WTC11 (cell line): ENCODE data around the gene UBE2D2. TPM values are rescaled to one million over a fixed set of nuclear protein-coding genes. Genes with fewer than 3 reads are reported as not detected.

Experiments
- ATAC-seq: fragments of 200-7000 bp; cut with Tn5 transposase; 2 replicates; pipeline ENCODE4 v1.10.0; 2021; ENCODE audit warnings: mild to moderate bottlenecking, moderate library complexity
- CTCF ChIA-PET: fragments of 300-600 bp; sonication (Branson Sonifier 250); formaldehyde crosslinking; loops from one replicate; lab custom pipeline; 2021; ENCODE audit warnings: antibody characterized with exemption; lab: Charles Lee
- POLR2A ChIA-PET: fragments of 350-600 bp; sonication (Branson Sonifier 250); formaldehyde crosslinking; loops from one replicate; lab custom pipeline; 2021; ENCODE audit warnings: antibody characterized with exemption; lab: Charles Lee
- DNase-seq: peaks from one replicate; pipeline ENCODE4 v3.0.0; 2021; ENCODE audit warnings: low spot score
- H3K27ac Mint-ChIP-seq: 2 replicates; pipeline ENCODE4 v1.8.0; 2021; ENCODE audit warnings: mixed read lengths
- H3K27me3 Mint-ChIP-seq: 2 replicates; pipeline ENCODE4 v1.8.0; 2021; ENCODE audit warnings: low read depth, mild to moderate bottlenecking, moderate library complexity, mixed read lengths
- H3K36me3 Mint-ChIP-seq: 2 replicates; pipeline ENCODE4 v1.8.0; 2021; ENCODE audit warnings: mixed read lengths
- H3K4me1 Mint-ChIP-seq: 2 replicates; pipeline ENCODE4 v1.8.0; 2022; ENCODE audit warnings: mixed read lengths
- H3K4me3 Mint-ChIP-seq: 2 replicates; pipeline ENCODE4 v1.8.0; 2021; ENCODE audit warnings: mild to moderate bottlenecking, moderate library complexity, mixed read lengths
- H3K9me3 Mint-ChIP-seq: 2 replicates; pipeline ENCODE4 v1.8.0; 2021; ENCODE audit warnings: mixed read lengths
- ELF4 ChIP-seq: sonication (generic); formaldehyde crosslinking; IDR thresholded peaks from 2 replicates; pipeline ENCODE4 v1.8.1; 2022; ENCODE audit warnings: low read depth, mild to moderate bottlenecking, moderate library complexity, missing genetic modification reagents
- EMX1 ChIP-seq: fragments of 250-450 bp; sonication (Bioruptor Pico); IDR thresholded peaks from 2 replicates; pipeline ENCODE4 v1.8.0; 2021; ENCODE audit warnings: mild to moderate bottlenecking
- GABPB1 ChIP-seq: sonication (generic); formaldehyde crosslinking; IDR thresholded peaks from 2 replicates; pipeline ENCODE4 v1.8.1; 2023; ENCODE audit warnings: mild to moderate bottlenecking, missing genetic modification reagents
- HMGXB4 ChIP-seq: sonication (generic); formaldehyde crosslinking; IDR thresholded peaks from 2 replicates; pipeline ENCODE4 v1.8.1; 2023; ENCODE audit warnings: mild to moderate bottlenecking, moderate library complexity, missing genetic modification reagents
- IRF2 ChIP-seq: sonication (generic); formaldehyde crosslinking; IDR thresholded peaks from 2 replicates; pipeline ENCODE4 v1.8.0; 2022; ENCODE audit warnings: low read depth, missing genetic modification reagents, borderline replicate concordance
- MAX ChIP-seq: sonication (generic); formaldehyde crosslinking; IDR thresholded peaks from 2 replicates; pipeline ENCODE4 v1.8.0; 2022; ENCODE audit warnings: mild to moderate bottlenecking, missing genetic modification reagents
- MYBL2 ChIP-seq: sonication (generic); formaldehyde crosslinking; IDR thresholded peaks from 2 replicates; pipeline ENCODE4 v1.8.1; 2023; ENCODE audit warnings: mild to moderate bottlenecking, moderate library complexity, missing genetic modification reagents
- NFYB ChIP-seq: sonication (generic); formaldehyde crosslinking; conservative IDR thresholded peaks from 2 replicates; pipeline ENCODE4 v1.8.0; 2022; ENCODE audit warnings: low read depth, missing genetic modification reagents
- PRRX2 ChIP-seq: fragments of 250-450 bp; sonication (Bioruptor Pico); IDR thresholded peaks from 2 replicates; pipeline ENCODE4 v1.8.0; 2021; ENCODE audit warnings: mild to moderate bottlenecking
- SOX15 ChIP-seq: fragments of 250-450 bp; sonication (Bioruptor Pico); IDR thresholded peaks from 2 replicates; pipeline ENCODE4 v1.9.0; 2021; ENCODE audit warnings: mild to moderate bottlenecking
- TCF7 ChIP-seq: sonication (generic); formaldehyde crosslinking; IDR thresholded peaks from 2 replicates; pipeline ENCODE4 v1.8.0; 2022; ENCODE audit warnings: mild to moderate bottlenecking, low read depth, missing genetic modification reagents, moderate library complexity
- TEAD4 ChIP-seq: sonication (generic); formaldehyde crosslinking; IDR thresholded peaks from 2 replicates; pipeline ENCODE4 v1.8.0; 2022; ENCODE audit warnings: mild to moderate bottlenecking, missing genetic modification reagents
- TP53 ChIP-seq: sonication (generic); formaldehyde crosslinking; IDR thresholded peaks from 2 replicates; pipeline ENCODE4 v1.8.1; 2023; ENCODE audit warnings: mild to moderate bottlenecking, missing genetic modification reagents
- ZNF121 ChIP-seq: sonication (generic); formaldehyde crosslinking; IDR thresholded peaks from 2 replicates; pipeline ENCODE4 v1.8.0; 2023; ENCODE audit warnings: missing genetic modification reagents
- ZNF138 ChIP-seq: sonication (generic); formaldehyde crosslinking; conservative IDR thresholded peaks from 2 replicates; pipeline ENCODE4 v1.8.1; 2022; ENCODE audit warnings: mild to moderate bottlenecking, moderate library complexity, missing genetic modification reagents
- ZNF232 ChIP-seq: sonication (generic); formaldehyde crosslinking; IDR thresholded peaks from 2 replicates; pipeline ENCODE4 v1.8.0; 2022; ENCODE audit warnings: mild to moderate bottlenecking, missing genetic modification reagents
- total RNA-seq: library from RNA; stranded (reverse); gene quantifications from 3 replicates; pipeline ENCODE4 v1.2.3, GENCODE V29; 2021
- TF ChIP-seq, protein P1 (sequence below): fragments of 250-450 bp; sonication (Bioruptor Pico); conservative IDR thresholded peaks from 2 replicates; pipeline ENCODE4 v1.9.0; 2021; ENCODE audit warnings: mild to moderate bottlenecking
- TF ChIP-seq, protein P2 (sequence below): sonication (generic); formaldehyde crosslinking; IDR thresholded peaks from 2 replicates; pipeline ENCODE4 v1.8.1; 2023; ENCODE audit warnings: mild to moderate bottlenecking, missing genetic modification reagents, moderate library complexity
- TF ChIP-seq, protein P3 (sequence below): sonication (generic); formaldehyde crosslinking; IDR thresholded peaks from 2 replicates; pipeline ENCODE4 v1.8.0; 2022; ENCODE audit warnings: missing genetic modification reagents

UBE2D2 gene
- total RNA-seq, 1 experiment from 2014 or later = 183 TPM

DNA sequence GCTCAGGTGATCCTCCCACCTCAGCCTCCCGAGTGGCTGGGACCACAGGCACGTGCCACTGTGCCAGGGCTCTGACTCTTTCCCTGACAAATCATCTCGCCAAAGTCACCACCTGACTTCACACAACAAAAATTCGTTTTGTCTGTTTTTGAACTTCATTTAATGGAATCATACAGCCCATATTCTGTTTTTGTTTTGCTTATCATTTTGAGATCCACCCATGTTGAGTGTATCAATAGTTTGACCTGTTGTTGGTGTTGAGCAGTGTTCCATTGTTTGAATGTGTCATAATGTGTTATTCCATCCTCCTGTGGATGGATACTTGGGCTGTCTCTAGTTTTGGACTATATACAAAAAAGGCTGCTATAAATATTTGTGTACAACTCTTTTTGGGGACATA, 6.9 kb upstream of the UBE2D2 start:
- Mint-ChIP-seq H3K27me3 (no peaks in the 10 kb centered on the region; the same call in 1 of the 2 replicates), H3K36me3 (peaks cover 10% of the 10 kb centered on the region), H3K9me3 (peaks cover 12% of the 10 kb centered on the region), H3K4me1 (no peaks in the 10 kb centered on the region), H3K27ac (no peak overlapping the region), H3K4me3 (no peak overlapping the region)
- ATAC-seq (no peak), DNase-seq (no peak)
- CTCF ChIA-PET = no interaction called here
- no peak for TF ChIP-seq NFYB (CRISPR knock-in tag)
- TF ChIP-seq, all 79 proteins: peak for 0
- POLR2A ChIA-PET = no interaction called here

GRCh38 chr5:139557811-139558210, 3.3 kb upstream of the UBE2D2 start:
- ATAC-seq (no peak), DNase-seq (no peak)
- no peaks in the 10 kb centered on the region for H3K9me3 Mint-ChIP-seq
- peaks cover 12% of the 10 kb centered on the region for H3K4me1 Mint-ChIP-seq
- H3K27ac Mint-ChIP-seq = no peak overlapping the region
- ChIA-PET CTCF (no interaction called here), POLR2A (no interaction called here)
- no peaks in the 10 kb centered on the region for H3K27me3 Mint-ChIP-seq
- H3K4me3 Mint-ChIP-seq = no peak overlapping the region
- peaks cover 5% of the 10 kb centered on the region for H3K36me3 Mint-ChIP-seq
- TF ChIP-seq NFYB (CRISPR knock-in tag) (no peak), ZNF232 (CRISPR knock-in tag) (no peak), ELF4 (CRISPR knock-in tag) (no peak), SOX15 (CRISPR knock-in tag) (no peak), GABPB1 (CRISPR knock-in tag) (no peak), MYBL2 (CRISPR knock-in tag) (no peak), EMX1 (CRISPR knock-in tag) (no peak), IRF2 (CRISPR knock-in tag) (no peak), TP53 (CRISPR knock-in tag) (no peak), HMGXB4 (CRISPR knock-in tag) (no peak), TEAD4 (no peak), MAX (CRISPR knock-in tag) (no peak), PRRX2 (no peak), TCF7 (CRISPR knock-in tag) (no peak), ZNF121 (CRISPR knock-in tag) (no peak), ZNF138 (CRISPR knock-in tag) (no peak)
- TF ChIP-seq, protein P1, sequence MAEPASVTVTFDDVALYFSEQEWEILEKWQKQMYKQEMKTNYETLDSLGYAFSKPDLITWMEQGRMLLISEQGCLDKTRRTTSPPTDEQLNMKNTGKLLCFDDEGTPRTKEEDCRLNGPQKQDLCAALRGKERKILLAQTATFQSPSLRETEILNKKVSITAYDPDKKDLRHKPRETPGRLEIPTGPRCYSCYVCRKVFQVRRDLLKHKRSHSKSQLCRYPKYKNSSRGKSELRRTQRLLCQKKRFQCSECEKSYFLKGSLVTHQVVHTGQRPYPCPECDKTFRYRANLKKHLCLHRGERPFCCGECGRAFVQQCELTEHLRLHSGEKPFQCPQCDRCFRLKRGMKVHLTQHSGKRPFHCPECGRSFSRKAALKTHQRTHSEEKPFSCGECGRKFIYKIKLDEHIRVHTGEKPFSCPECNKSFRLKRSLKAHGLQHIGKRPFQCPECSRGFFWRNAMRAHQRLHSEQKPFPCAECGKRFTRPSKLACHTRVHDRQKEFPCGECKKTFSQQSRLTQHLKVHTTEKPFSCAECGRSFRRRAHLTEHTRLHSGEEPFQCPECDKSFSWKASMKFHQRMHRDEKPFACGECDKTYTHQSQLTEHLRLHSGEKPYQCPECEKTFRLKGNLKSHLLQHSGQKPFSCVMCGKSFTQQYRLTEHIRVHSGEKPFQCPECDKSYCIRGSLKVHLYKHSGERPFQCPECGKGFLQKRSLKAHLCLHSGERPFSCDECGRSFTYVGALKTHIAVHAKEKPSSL (CRISPR knock-in tag) = no peak
- TF ChIP-seq, protein P2, sequence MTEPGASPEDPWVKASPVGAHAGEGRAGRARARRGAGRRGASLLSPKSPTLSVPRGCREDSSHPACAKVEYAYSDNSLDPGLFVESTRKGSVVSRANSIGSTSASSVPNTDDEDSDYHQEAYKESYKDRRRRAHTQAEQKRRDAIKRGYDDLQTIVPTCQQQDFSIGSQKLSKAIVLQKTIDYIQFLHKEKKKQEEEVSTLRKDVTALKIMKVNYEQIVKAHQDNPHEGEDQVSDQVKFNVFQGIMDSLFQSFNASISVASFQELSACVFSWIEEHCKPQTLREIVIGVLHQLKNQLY (CRISPR knock-in tag) = no peak
- TF ChIP-seq, protein P3, sequence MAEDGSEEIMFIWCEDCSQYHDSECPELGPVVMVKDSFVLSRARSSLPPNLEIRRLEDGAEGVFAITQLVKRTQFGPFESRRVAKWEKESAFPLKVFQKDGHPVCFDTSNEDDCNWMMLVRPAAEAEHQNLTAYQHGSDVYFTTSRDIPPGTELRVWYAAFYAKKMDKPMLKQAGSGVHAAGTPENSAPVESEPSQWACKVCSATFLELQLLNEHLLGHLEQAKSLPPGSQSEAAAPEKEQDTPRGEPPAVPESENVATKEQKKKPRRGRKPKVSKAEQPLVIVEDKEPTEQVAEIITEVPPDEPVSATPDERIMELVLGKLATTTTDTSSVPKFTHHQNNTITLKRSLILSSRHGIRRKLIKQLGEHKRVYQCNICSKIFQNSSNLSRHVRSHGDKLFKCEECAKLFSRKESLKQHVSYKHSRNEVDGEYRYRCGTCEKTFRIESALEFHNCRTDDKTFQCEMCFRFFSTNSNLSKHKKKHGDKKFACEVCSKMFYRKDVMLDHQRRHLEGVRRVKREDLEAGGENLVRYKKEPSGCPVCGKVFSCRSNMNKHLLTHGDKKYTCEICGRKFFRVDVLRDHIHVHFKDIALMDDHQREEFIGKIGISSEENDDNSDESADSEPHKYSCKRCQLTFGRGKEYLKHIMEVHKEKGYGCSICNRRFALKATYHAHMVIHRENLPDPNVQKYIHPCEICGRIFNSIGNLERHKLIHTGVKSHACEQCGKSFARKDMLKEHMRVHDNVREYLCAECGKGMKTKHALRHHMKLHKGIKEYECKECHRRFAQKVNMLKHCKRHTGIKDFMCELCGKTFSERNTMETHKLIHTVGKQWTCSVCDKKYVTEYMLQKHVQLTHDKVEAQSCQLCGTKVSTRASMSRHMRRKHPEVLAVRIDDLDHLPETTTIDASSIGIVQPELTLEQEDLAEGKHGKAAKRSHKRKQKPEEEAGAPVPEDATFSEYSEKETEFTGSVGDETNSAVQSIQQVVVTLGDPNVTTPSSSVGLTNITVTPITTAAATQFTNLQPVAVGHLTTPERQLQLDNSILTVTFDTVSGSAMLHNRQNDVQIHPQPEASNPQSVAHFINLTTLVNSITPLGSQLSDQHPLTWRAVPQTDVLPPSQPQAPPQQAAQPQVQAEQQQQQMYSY = no peak
